ENCODE data around the gene GSTA4.

DNA sequence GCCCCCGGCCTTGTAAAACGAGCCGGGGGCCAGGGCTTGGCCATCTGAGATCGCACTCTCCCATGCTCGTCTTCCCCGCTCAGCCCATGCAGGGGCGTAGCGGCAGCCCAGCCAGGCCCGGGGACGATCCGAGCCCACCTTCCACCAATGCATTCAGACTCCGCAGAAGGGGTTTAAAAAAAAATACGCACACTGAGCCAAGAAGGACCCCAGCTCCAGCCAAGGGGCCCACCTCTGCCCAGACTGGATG is 320 bp downstream of the GSTA4 start:
- TF ChIP-seq, protein P1, sequence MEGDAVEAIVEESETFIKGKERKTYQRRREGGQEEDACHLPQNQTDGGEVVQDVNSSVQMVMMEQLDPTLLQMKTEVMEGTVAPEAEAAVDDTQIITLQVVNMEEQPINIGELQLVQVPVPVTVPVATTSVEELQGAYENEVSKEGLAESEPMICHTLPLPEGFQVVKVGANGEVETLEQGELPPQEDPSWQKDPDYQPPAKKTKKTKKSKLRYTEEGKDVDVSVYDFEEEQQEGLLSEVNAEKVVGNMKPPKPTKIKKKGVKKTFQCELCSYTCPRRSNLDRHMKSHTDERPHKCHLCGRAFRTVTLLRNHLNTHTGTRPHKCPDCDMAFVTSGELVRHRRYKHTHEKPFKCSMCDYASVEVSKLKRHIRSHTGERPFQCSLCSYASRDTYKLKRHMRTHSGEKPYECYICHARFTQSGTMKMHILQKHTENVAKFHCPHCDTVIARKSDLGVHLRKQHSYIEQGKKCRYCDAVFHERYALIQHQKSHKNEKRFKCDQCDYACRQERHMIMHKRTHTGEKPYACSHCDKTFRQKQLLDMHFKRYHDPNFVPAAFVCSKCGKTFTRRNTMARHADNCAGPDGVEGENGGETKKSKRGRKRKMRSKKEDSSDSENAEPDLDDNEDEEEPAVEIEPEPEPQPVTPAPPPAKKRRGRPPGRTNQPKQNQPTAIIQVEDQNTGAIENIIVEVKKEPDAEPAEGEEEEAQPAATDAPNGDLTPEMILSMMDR (conservative IDR thresholded peaks at IDR 0.05; ENCODE audit: low read depth, low read length), result no peak
- TF ChIP-seq EZH2 (IDR thresholded peaks at IDR 0.05; ENCODE audit: low read length, unreplicated experiment), result no peak
